Adrenal gland (tissue), 5 donors: ENCODE measurements around the gene STAT4.

ENCODE experiments used
- POLR2A ChIP-seq, 2 donors: fragments of 450-650 bp; IDR thresholded peaks; one replicate each; pipeline ENCODE4 v1.6.1; 2017; ENCODE audit warnings: antibody characterized with exemption in 2 of 2, mild to moderate bottlenecking in 2 of 2, moderate library complexity in 1 of 2
- TF ChIP-seq, protein P1 (sequence below), 6 experiments: fragments of 450-650 bp in 4 of 6; fragments of 200-600 bp in 2 of 6; sonication (generic) in 1 of 6; IDR thresholded peaks; 1 replicate in 5 of 6; 2 replicates in 1 of 6; pipeline versions ENCODE4 v1.5.1 to v1.8.0; 2016 to 2021; ENCODE audit warnings: antibody characterized with exemption in 6 of 6, mild to moderate bottlenecking in 2 of 6, moderate library complexity in 1 of 6
- donor health status: DM: no; HTN: no; CAD: no.

GRCh38 chr2:190990132-190990531 lies 160.7 kb downstream of the STAT4 start:
- no peak for TF ChIP-seq POLR2A (IDR thresholded peaks at IDR 0.05)
- TF ChIP-seq, protein P1, sequence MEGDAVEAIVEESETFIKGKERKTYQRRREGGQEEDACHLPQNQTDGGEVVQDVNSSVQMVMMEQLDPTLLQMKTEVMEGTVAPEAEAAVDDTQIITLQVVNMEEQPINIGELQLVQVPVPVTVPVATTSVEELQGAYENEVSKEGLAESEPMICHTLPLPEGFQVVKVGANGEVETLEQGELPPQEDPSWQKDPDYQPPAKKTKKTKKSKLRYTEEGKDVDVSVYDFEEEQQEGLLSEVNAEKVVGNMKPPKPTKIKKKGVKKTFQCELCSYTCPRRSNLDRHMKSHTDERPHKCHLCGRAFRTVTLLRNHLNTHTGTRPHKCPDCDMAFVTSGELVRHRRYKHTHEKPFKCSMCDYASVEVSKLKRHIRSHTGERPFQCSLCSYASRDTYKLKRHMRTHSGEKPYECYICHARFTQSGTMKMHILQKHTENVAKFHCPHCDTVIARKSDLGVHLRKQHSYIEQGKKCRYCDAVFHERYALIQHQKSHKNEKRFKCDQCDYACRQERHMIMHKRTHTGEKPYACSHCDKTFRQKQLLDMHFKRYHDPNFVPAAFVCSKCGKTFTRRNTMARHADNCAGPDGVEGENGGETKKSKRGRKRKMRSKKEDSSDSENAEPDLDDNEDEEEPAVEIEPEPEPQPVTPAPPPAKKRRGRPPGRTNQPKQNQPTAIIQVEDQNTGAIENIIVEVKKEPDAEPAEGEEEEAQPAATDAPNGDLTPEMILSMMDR (IDR thresholded peaks at IDR 0.05) = no peak
